Loucy (cell line): ENCODE measurements around the gene FTCDNL1.

Experiments
- CTCF ChIP-seq: fragments of 200-600 bp; sonication (generic); conservative IDR thresholded peaks from 2 replicates; pipeline ENCODE4 v1.5.1; 2014; ENCODE audit warnings: mild to moderate bottlenecking, antibody characterized with exemption, low read length
- EZH2phosphoT487 ChIP-seq: fragments of 200-600 bp; IDR thresholded peaks from 2 replicates; pipeline ENCODE4 v1.6.1; 2018; ENCODE audit warnings: antibody characterized with exemption, mild to moderate bottlenecking, moderate library complexity, borderline replicate concordance

GRCh38 chr2:199895406-199895805 is 44.4 kb upstream of the FTCDNL1 start:
- TF ChIP-seq CTCF (no peak), EZH2phosphoT487 (no peak)
